ENCODE results near the gene SWT1. TPM values are rescaled to one million over a fixed set of nuclear protein-coding genes. Genes with fewer than 3 reads are reported as not detected.
A peak's percentile ranks its signal among the peaks of the same experiment; 100 is the strongest.

The SWT1 gene
- total and polyA plus RNA-seq, 2 of the 13 experiments (the other 11 are each of a cell fraction or from before 2014, with no cell fraction given): 1.7 to 2.5 TPM

DNA sequence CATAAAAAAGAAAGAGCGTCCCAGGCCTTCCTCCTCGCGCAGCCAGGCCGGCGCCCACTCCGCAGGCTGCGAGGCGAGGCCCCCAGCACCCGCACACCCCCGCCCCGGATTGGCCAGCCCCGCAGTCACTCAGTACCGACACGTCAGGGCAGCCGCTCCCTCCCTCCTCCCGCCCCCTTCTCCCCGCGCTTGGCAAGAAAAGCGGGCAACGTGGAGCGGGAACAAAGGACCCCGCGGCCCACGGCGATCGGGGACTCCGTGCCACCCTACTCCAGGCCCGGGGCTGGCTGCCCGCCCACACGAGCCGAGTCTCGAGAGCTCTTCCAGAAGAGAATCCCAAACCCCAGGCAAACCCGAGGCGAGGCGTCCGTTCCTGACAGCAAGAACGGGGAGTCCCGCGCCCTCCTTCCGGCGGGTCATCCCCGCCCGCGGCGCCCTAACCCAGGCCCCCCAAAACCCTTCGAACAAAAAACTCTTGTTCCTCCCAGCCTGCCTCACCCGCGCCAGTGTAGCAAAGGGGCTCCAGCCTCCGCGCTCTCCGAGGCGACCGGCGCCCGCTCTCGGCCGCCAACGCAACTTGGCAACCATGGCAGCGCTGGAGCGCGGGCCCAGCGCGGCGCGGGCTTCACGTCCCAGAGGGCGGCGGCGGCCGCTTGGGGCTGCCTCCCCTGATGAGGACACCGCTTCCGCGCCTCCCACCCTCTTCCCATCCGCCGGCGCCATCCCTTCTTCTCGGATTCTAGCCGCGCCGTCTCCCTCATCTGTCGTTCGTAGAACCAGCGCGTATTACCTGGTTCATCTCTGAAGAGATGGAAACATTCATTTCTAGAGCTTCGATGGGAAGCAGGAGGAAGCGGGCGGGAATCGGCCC lies 159.4 kb downstream of the SWT1 start (continued):
- TF ChIP-seq GTF3A (CRISPR knock-in tag; conservative IDR thresholded peaks at IDR 0.05): no peak
- TF ChIP-seq ZNF329 (CRISPR knock-in tag; IDR thresholded peaks at IDR 0.05; ENCODE audit: low read depth): peak; percentile 7; the same call in 1 of the 2 replicates
- TF ChIP-seq, protein P1, sequence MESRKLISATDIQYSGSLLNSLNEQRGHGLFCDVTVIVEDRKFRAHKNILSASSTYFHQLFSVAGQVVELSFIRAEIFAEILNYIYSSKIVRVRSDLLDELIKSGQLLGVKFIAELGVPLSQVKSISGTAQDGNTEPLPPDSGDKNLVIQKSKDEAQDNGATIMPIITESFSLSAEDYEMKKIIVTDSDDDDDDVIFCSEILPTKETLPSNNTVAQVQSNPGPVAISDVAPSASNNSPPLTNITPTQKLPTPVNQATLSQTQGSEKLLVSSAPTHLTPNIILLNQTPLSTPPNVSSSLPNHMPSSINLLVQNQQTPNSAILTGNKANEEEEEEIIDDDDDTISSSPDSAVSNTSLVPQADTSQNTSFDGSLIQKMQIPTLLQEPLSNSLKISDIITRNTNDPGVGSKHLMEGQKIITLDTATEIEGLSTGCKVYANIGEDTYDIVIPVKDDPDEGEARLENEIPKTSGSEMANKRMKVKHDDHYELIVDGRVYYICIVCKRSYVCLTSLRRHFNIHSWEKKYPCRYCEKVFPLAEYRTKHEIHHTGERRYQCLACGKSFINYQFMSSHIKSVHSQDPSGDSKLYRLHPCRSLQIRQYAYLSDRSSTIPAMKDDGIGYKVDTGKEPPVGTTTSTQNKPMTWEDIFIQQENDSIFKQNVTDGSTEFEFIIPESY (CRISPR knock-in tag; IDR thresholded peaks at IDR 0.05): no peak
- 0 out of 2 replicates have a peak, but pooled peaks have one; percentile 27 for TF ChIP-seq ZNF543 (CRISPR knock-in tag; IDR thresholded peaks at IDR 0.05)
- TF ChIP-seq ZNF572 (CRISPR knock-in tag; IDR thresholded peaks at IDR 0.05): no peak
- TF ChIP-seq ZNF678 (CRISPR knock-in tag; IDR thresholded peaks at IDR 0.05): peak; percentile 4; the same call in 1 of the 2 replicates
- TF ChIP-seq, protein P2, sequence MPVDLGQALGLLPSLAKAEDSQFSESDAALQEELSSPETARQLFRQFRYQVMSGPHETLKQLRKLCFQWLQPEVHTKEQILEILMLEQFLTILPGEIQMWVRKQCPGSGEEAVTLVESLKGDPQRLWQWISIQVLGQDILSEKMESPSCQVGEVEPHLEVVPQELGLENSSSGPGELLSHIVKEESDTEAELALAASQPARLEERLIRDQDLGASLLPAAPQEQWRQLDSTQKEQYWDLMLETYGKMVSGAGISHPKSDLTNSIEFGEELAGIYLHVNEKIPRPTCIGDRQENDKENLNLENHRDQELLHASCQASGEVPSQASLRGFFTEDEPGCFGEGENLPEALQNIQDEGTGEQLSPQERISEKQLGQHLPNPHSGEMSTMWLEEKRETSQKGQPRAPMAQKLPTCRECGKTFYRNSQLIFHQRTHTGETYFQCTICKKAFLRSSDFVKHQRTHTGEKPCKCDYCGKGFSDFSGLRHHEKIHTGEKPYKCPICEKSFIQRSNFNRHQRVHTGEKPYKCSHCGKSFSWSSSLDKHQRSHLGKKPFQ (CRISPR knock-in tag; IDR thresholded peaks at IDR 0.05; ENCODE audit: insufficient replicate concordance): peak; percentile 47
- TF ChIP-seq HOXA3 (CRISPR knock-in tag; IDR thresholded peaks at IDR 0.05): 0 out of 2 replicates have a peak, but pooled peaks have one; percentile 1
- TF ChIP-seq, protein P3, sequence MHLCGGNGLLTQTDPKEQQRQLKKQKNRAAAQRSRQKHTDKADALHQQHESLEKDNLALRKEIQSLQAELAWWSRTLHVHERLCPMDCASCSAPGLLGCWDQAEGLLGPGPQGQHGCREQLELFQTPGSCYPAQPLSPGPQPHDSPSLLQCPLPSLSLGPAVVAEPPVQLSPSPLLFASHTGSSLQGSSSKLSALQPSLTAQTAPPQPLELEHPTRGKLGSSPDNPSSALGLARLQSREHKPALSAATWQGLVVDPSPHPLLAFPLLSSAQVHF (CRISPR knock-in tag; IDR thresholded peaks at IDR 0.05): no peak
- TF ChIP-seq, protein P4, sequence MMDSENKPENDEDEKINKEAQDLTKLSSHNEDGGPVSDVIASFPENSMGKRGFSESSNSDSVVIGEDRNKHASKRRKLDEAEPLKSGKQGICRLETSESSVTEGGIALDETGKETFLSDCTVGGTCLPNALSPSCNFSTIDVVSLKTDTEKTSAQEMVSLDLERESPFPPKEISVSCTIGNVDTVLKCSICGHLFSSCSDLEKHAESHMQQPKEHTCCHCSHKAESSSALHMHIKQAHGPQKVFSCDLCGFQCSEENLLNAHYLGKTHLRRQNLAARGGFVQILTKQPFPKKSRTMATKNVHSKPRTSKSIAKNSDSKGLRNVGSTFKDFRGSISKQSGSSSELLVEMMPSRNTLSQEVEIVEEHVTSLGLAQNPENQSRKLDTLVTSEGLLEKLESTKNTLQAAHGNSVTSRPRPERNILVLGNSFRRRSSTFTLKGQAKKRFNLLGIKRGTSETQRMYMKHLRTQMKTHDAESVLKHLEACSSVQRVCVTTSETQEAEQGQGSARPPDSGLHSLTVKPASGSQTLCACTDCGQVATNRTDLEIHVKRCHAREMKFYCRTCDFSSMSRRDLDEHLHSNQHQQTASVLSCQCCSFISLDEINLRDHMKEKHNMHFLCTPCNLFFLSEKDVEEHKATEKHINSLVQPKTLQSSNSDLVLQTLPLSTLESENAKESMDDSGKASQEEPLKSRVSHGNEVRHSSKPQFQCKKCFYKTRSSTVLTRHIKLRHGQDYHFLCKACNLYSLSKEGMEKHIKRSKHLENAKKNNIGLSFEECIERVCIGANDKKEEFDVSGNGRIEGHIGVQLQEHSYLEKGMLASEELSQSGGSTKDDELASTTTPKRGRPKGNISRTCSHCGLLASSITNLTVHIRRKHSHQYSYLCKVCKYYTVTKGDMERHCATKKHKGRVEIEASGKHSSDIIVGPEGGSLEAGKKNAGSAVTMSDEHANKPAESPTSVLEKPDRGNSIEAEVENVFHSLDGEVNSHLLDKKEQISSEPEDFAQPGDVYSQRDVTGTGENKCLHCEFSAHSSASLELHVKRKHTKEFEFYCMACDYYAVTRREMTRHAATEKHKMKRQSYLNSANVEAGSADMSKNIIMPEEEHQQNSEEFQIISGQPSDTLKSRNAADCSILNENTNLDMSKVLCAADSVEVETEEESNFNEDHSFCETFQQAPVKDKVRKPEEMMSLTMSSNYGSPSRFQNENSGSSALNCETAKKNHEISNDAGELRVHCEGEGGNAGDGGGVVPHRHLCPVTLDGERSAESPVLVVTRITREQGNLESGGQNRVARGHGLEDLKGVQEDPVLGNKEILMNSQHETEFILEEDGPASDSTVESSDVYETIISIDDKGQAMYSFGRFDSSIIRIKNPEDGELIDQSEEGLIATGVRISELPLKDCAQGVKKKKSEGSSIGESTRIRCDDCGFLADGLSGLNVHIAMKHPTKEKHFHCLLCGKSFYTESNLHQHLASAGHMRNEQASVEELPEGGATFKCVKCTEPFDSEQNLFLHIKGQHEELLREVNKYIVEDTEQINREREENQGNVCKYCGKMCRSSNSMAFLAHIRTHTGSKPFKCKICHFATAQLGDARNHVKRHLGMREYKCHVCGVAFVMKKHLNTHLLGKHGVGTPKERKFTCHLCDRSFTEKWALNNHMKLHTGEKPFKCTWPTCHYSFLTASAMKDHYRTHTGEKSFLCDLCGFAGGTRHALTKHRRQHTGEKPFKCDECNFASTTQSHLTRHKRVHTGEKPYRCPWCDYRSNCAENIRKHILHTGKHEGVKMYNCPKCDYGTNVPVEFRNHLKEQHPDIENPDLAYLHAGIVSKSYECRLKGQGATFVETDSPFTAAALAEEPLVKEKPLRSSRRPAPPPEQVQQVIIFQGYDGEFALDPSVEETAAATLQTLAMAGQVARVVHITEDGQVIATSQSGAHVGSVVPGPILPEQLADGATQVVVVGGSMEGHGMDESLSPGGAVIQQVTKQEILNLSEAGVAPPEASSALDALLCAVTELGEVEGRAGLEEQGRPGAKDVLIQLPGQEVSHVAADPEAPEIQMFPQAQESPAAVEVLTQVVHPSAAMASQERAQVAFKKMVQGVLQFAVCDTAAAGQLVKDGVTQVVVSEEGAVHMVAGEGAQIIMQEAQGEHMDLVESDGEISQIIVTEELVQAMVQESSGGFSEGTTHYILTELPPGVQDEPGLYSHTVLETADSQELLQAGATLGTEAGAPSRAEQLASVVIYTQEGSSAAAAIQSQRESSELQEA (CRISPR knock-in tag; IDR thresholded peaks at IDR 0.05; ENCODE audit: not compliant biosample characterization): peak; percentile 40

All from HepG2 (cell line).